Measurements from ENCODE around the gene LRRC26.

LRRC26 gene

GRCh38 chr9:137184881-137185660 lies 15.2 kb upstream of the LRRC26 start:
- DNase-seq (ENCODE audit: low read depth) = no peak
- TF ChIP-seq CTCF (conservative IDR thresholded peaks at IDR 0.05; ENCODE audit: control insufficient read depth, insufficient read depth, low read depth, low read length) = no peak
- no peak overlapping the region for H3K4me3 ChIP-seq (ENCODE audit: control insufficient read depth, low read depth, low read length)

DNA sequence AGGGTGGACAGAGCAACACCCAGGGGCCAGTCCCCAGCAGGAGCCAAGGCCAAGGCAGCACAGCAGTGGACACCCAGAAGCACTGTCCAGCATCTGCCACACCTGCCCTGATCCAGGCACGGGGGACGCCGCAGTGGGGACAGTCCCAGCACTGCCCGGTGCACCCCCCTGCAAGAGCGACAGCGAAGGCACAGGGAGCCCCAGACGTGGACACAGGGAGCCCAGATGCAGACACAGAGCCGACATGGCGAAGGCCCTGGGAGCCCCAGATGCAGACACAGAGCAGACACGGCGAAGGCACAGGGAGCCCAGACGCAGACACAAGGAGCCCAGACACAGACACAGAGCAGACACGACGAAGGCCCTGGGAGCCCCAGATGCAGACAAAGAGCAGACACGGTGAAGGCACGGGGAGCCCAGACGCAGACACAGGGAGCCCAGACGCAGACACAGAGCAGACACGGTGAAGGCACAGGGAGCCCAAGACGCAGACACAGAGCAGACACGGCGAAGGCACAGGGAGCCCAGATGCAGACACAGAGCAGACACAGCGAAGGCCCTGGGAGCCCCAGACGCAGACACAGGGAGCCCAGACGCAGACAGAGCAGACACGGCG lies 14.2 kb upstream of the LRRC26 start:
- no peak for TF ChIP-seq CTCF (conservative IDR thresholded peaks at IDR 0.05; ENCODE audit: control insufficient read depth, insufficient read depth, low read depth, low read length)
- DNase-seq (ENCODE audit: low read depth) = no peak
- no peak overlapping the region for H3K4me3 ChIP-seq (ENCODE audit: control insufficient read depth, low read depth, low read length)

GRCh38 chr9:137182836-137183235 lies 13.0 kb upstream of the LRRC26 start:
- H3K4me3 ChIP-seq (ENCODE audit: control insufficient read depth, low read depth, low read length) = no peak overlapping the region
- no peak for TF ChIP-seq CTCF (conservative IDR thresholded peaks at IDR 0.05; ENCODE audit: control insufficient read depth, insufficient read depth, low read depth, low read length)
- DNase-seq (ENCODE audit: low read depth) = no peak

- TF ChIP-seq CTCF (conservative IDR thresholded peaks at IDR 0.05; ENCODE audit: control insufficient read depth, insufficient read depth, low read depth, low read length) = no peak
- DNase-seq (ENCODE audit: low read depth) = no peak
- no peak overlapping the region for H3K4me3 ChIP-seq (ENCODE audit: control insufficient read depth, low read depth, low read length)
Observed at GRCh38 chr9:137181680-137182079, 11.8 kb upstream of the LRRC26 start.

- no peak for DNase-seq (ENCODE audit: low read depth)
- no peak for TF ChIP-seq CTCF (conservative IDR thresholded peaks at IDR 0.05; ENCODE audit: control insufficient read depth, insufficient read depth, low read depth, low read length)
- H3K4me3 ChIP-seq (ENCODE audit: control insufficient read depth, low read depth, low read length) = no peak overlapping the region
Observed at GRCh38 chr9:137180491-137180890, 10.6 kb upstream of the LRRC26 start.

DNA sequence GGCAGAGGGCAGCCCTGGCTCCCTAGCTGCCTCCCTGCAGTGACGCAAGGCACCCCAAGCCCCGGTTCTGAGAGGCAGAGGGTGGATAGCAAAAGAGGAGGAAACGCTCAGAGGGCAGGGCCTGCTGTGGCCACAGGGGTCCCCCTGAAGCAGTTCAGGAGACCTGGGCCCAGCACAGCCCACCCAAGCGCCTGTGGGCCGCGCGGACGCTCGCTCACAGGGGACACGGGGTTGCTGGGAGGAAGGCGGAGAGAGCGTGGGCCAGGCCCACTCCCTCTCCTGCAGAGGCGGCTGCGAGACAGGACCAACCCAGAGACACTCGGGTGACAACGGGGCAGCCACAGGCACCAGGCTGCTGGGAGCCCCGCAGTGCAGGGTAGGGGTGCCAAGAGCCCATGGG lies 9.9 kb upstream of the LRRC26 start:
- H3K4me3 ChIP-seq (ENCODE audit: control insufficient read depth, low read depth, low read length) = no peak overlapping the region
- DNase-seq (ENCODE audit: low read depth) = no peak
- no peak for TF ChIP-seq CTCF (conservative IDR thresholded peaks at IDR 0.05; ENCODE audit: control insufficient read depth, insufficient read depth, low read depth, low read length)
